Measurements from ENCODE around the gene NDUFAF3.

Gene NDUFAF3

DNA sequence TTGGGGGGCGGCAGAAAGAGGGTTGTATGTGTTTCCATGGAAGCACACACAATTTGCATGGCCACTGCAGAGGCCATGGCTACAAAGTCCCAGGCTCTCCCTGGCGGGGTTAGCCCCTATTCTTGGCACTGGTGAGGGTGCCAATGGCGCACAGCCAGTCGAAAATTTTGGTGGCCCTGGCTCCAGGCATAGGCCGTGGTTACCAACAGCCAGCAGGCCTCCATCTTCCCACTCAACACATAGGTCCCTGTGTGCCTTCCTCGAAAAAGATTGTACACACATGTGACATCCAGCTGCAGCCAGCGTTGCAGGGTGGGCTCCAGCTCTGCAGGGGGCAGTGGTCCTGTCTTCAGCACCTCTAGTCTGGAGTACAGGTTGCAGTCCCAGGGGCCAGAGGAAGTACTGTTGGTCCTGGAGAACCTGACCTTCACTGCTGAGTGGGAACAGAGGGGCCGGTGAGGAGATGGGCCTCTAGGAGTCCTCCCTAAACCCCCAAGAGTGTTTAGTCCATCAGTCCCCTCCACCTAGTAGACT is 24.8 kb upstream of the NDUFAF3 start:
- Mint-ChIP-seq H3K27me3 (ENCODE audit: low read depth) (no peaks in the 10 kb centered on the region), H3K9me3 (no peaks in the 10 kb centered on the region), H3K36me3 (ENCODE audit: low read depth) (peaks cover 7% of the 10 kb centered on the region), H3K27ac (no peak overlapping the region), H3K4me1 (no peaks in the 10 kb centered on the region), H3K4me3 (no peak overlapping the region)
- TF ChIP-seq, protein P1, sequence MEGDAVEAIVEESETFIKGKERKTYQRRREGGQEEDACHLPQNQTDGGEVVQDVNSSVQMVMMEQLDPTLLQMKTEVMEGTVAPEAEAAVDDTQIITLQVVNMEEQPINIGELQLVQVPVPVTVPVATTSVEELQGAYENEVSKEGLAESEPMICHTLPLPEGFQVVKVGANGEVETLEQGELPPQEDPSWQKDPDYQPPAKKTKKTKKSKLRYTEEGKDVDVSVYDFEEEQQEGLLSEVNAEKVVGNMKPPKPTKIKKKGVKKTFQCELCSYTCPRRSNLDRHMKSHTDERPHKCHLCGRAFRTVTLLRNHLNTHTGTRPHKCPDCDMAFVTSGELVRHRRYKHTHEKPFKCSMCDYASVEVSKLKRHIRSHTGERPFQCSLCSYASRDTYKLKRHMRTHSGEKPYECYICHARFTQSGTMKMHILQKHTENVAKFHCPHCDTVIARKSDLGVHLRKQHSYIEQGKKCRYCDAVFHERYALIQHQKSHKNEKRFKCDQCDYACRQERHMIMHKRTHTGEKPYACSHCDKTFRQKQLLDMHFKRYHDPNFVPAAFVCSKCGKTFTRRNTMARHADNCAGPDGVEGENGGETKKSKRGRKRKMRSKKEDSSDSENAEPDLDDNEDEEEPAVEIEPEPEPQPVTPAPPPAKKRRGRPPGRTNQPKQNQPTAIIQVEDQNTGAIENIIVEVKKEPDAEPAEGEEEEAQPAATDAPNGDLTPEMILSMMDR (IDR thresholded peaks at IDR 0.05; ENCODE audit: unreplicated experiment in 3 of 3), result no peak

DNA sequence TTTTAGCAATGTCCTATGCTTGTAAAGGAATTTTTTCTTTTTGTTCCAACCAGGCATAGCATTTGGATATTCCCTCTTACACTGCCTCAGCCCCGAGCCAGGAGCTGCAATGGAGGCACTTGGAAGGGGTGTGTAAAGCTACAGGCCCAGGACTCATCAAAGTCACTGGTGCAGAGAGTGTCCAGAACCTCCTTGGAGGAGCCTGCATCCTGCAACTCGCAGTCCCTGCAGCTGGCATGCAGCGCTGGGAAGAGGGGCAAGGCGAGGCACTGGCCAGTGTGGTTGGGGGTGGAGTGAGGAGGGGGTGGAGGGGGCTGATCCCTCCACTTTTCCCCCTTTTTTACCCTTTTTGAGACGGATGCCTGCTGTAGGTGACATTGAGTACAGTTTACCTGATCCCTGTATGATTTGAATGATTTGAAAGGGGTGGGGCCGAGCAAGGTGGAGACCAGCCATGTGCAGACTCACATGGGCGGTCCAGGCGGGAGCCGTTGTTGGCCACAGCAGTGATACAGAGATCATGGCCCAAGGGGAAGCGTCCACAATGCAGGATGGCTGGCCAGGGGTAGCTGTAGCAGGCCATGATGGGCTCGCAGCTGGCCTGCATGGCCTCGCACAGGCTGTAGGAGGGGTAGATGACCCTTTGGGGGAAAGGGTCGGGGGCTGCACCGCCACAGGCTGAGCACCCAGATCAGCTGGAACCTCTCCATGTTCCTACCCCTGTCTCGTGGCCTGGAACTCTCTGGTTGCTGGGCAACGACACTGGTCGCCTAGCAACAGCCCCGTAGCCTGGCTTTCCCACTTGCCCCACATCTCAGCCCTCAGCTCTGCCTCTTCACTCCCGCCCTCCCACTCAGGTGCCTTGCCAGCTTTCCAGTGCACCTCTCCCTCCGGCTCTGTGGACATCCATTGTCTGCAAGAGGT is 23.9 kb upstream of the NDUFAF3 start:
- H3K36me3 Mint-ChIP-seq (ENCODE audit: low read depth), result peaks cover 7% of the 10 kb centered on the region
- H3K27ac Mint-ChIP-seq, result peak overlapping the region in 1 of 3 experiments; percentile 64
- H3K9me3 Mint-ChIP-seq, result no peaks in the 10 kb centered on the region
- no peaks in the 10 kb centered on the region for H3K4me1 Mint-ChIP-seq
- TF ChIP-seq, protein P1 (IDR thresholded peaks at IDR 0.05; ENCODE audit: unreplicated experiment in 3 of 3), result no peak
- no peak overlapping the region for H3K4me3 Mint-ChIP-seq
- H3K27me3 Mint-ChIP-seq (ENCODE audit: low read depth), result no peaks in the 10 kb centered on the region

DNA sequence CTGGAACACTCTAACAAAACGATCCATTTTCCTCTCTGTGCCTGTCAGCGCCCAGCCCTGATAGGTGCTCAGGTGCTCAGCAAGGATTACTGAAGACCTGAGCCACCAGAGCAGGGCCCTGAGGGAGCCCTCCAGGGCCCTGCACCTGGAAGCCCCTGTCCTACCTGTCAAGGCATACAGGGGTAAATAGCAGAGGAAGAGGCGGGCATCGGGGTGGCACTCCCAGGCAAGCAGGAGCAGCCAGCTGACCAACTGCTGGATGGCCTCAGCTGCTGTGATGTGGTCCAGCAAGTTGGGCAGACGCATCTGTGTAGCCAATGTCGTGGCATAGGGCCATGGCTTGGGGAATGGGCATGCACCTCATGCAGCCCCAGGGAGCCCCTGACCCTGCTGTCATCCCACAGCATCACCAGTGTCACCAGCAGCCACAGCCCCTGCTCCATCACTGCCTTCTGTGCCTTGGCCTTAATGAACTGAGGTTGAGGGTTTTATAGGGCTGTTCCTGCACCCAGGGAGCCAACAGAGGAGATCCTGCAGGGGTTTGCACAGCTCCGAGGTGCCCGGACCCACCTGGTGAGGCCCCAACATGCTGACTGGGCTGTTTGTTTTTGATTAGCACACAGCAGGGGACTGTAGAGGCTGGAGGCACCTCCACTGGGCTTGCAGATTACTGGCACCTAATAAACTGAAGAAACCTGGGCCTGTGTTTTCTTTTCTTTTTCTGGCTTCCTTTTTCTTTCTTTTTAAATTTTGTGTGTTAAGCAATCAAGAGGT is 22.6 kb upstream of the NDUFAF3 start:
- Mint-ChIP-seq H3K9me3 (no peaks in the 10 kb centered on the region), H3K4me3 (no peak overlapping the region), H3K4me1 (no peaks in the 10 kb centered on the region), H3K36me3 (ENCODE audit: low read depth) (peaks cover 4% of the 10 kb centered on the region), H3K27ac (no peak overlapping the region), H3K27me3 (ENCODE audit: low read depth) (no peaks in the 10 kb centered on the region)
- TF ChIP-seq, protein P1 (IDR thresholded peaks at IDR 0.05; ENCODE audit: unreplicated experiment in 3 of 3), result no peak

DNA sequence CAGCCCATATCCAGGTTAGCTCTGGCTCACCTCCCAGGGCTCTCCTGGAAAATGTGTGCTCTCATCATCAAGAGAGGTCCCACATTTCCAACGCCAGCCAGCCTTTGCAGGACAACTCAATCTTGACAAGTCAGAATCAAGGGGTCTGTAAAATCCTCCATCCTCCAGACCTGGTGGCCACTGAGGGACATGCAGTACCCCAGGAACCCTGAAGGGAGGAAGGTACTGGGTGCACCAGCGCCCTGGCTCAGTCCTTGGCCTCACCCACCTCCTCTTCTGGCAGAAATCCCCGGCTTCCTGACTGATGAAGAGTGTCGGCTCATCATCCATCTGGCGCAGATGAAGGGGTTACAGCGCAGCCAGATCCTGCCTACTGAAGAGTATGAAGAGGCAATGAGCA is 20.8 kb upstream of the NDUFAF3 start:
- Mint-ChIP-seq H3K27ac (no peak overlapping the region), H3K27me3 (ENCODE audit: low read depth) (no peaks in the 10 kb centered on the region), H3K9me3 (no peaks in the 10 kb centered on the region), H3K36me3 (ENCODE audit: low read depth) (no peaks in the 10 kb centered on the region), H3K4me3 (no peak overlapping the region), H3K4me1 (no peaks in the 10 kb centered on the region)
- TF ChIP-seq, protein P1 (IDR thresholded peaks at IDR 0.05; ENCODE audit: unreplicated experiment in 3 of 3), result no peak

DNA sequence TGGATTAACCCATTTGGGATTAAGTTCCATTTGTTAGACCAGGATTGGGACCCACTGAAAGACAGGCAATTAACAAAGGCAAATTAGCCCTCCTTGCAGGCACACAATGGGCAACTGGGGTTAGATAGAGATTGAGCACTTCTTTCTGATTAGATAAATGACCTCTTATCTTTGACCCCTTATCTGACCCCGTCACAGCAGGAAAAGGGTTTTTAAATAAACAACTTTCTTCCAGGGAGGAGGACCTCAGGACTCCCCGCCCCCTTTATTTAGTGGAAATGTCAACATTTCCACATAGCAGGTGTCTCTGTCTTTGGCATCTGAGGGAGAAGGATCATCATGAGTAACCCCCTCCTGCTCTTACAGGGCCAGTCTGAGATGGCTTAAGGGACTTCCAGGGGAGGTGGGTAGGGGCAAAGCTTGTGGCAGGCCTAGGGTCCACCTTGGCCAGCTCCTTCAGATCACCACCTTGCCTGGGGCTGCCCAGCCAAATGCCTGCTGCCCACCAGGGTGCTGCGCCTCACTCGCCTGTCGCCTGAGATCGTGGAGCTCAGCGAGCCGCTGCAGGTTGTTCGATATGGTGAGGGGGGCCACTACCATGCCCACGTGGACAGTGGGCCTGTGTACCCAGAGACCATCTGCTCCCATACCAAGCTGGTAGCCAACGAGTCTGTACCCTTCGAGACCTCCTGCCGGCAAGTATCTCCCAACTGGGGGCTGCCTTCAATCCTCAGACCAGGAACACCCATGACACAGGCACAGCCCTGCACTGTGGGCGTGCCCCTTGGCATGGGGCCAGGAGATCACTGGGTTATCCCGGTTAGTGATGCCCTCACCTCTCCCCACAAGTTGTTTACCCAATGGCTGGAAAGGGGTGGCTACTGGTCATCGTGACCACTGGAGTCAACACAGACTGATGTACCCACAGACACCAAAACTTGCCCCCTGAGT is 17.3 kb upstream of the NDUFAF3 start:
- Mint-ChIP-seq H3K27ac (no peak overlapping the region), H3K4me3 (peak overlapping the region in 1 of 3 experiments; percentile 67), H3K9me3 (no peaks in the 10 kb centered on the region), H3K27me3 (ENCODE audit: low read depth) (no peaks in the 10 kb centered on the region), H3K4me1 (peaks cover 21% of the 10 kb centered on the region), H3K36me3 (ENCODE audit: low read depth) (peaks cover 7% of the 10 kb centered on the region)
- TF ChIP-seq, protein P1 (IDR thresholded peaks at IDR 0.05; ENCODE audit: unreplicated experiment in 3 of 3), result no peak

Measured in nephron (organoid).